Activated CD4-positive, alpha-beta T cell treated with anti-CD3 and anti-CD28 coated beads, Interleukin-2, amount 50 U/mL, for 1 hour (primary cell): ENCODE data around the gene PAPPA.

ENCODE experiments used
- DNase-seq: peaks from one replicate; pipeline ENCODE4 v3.0.0-alpha.2; 2020

The PAPPA gene

DNA sequence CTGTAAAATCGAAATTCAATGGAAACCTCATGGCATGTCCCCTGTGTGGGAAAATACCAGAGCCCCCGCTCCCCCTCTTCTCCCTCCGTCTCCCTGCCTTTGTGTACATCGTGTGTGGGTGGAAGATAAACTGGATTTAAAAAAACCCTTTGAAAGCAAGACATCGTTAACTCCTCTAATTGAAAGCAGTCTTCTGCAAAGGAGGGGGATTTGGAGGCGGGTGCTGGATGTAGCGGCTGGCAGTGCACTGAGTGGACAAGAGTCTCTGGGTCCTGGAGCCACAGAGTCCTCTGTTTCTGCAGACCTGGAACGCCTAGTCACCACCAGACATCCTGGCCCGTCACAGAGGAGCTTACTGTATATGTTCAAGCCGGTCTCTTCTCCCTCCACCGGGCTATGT is 169.4 kb downstream of the PAPPA start:
- no peak for DNase-seq

DNA sequence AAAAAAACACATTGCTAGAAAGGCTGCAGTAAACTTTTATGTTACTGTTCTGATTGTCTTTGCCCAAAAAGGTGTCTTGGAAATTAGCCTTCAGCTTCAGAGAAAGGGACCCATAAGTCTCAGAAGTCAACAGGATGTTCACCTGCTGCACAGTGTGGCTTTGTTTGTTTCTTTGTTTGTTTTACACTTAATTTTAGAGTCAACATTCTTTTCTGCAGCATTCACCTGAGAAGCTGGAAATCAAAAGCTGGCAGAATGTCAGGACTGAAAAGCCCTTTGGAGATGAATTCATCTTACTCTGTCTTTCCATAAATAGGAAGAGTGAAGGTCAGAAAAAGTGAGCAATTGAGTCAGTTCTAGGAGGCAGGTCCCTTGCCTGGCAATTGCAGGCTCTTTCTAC is 170.0 kb downstream of the PAPPA start:
- no peak for DNase-seq

DNA sequence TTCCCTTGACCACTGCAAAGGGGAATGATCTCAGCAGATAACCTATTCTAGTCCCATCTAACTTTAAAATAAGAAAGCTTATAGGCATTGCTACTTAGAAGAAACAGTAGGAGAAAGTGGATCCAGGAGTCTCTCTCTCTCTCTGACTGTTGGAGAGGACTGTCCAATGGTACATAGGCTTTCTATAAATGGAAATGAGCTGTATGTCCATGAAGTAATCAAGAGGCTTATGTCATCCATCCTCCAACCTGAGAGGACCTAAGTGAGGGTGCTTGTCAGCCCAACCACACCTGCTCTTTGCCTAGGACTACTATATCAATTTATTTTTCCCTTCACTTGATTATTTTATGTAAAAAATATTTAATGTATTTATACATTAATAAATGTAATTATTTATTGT is 172.3 kb downstream of the PAPPA start:
- no peak for DNase-seq

DNA sequence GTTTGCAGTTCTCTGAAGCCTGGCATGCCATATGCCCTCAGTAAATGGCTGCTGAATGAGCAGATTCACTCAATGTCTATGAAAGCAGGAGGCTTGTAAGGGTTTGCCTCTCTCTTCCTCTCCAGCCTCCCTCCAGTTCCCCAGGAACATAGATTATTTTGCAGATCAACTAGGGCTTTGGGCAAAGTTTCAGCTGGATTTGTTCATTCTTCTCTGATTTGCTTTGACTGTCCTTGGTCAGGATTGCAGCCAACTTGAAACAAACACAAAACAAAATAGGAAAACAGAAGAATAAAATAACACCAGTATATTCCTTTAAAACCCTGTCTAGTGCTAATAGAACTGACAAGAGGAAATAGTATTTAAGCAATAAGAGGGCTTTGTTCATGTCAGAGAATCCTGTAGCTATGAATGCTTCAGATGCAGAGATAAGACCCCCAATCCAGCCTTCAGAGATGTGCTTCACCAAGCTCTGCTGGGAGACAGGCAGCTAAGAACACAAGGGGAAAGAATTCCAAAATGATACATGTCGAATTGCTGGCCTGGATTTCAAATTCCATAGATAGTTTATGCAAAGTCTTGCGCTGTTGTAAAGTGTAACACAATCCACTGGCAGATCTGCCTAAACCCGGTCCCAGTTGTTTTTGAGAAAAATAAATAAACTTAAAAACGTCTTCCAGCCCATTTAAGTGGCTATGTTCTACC is 174.3 kb downstream of the PAPPA start:
- no peak for DNase-seq

DNA sequence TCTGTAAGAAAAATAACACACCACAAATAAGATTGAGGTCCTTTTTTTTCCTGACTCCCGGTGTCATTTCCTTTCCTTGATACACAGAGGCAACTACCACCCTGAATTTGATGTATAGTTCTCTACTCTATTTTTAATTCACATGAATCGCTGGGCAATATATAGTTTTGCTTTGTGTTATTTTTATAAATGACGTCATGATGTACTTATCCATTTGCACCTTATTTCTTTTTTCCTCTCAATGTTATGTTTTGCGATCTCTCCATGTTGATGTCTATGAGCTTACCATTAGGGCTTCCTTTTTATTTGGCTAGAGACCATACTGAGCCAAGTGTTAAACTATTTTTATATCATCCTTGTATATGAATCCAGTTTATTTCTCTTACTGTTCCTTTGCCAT is 175.9 kb downstream of the PAPPA start:
- DNase-seq: no peak

DNA sequence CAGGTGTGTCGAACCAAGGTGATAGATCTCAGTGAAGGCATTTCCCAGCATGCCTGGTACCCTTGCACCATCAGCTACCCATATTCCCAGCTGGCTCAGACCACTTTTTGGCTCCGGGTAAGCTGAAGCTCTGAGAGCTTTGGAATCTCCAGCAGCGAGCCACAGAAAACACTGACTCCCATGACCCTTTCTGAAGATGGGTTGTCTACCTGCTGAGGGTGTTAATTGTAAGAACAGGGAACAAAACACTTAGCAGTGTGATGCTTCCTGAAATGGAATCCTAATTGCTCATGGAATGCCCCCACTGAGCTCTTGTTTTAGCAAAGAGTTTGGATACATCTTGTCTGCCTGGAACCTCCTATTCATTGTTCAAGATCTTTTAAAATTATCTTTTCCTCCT is 177.7 kb downstream of the PAPPA start:
- DNase-seq: no peak

DNA sequence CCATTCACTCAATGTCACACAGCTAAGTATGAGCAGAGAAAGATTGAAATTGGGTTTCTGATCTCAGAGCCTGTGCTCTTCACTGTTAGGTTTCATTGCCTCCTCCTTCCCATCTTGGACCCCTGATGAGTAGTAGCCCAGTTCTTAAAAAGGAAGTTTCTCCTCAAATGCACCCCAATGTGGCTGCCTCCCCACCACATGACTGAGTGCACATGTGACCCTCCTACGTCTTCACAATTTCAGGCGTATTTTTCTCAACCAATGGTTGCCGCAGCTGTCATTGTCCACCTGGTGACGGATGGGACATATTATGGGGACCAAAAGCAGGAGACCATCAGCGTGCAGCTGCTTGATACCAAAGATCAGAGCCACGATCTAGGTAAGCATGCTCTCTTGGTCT is 178.5 kb downstream of the PAPPA start:
- DNase-seq: no peak

DNA sequence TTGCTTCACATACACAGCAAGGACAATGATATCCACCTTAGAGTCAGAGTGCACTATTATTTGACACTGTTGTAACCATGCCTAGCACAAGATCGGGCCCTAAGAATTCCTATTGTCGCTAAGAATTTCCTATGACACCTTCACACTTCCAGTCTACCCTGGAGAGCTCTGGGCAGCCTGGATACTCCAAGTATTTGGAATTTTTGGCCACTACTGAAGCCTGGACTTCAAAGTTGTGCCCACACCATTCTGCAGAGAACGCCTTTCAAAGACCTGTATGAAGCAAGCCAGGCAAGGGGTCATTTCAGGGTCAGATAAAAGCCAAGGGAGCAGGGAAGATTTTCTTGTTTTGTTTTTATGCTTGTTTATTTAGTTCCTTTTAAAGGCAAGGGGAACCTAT is 179.7 kb downstream of the PAPPA start:
- no peak for DNase-seq

DNA sequence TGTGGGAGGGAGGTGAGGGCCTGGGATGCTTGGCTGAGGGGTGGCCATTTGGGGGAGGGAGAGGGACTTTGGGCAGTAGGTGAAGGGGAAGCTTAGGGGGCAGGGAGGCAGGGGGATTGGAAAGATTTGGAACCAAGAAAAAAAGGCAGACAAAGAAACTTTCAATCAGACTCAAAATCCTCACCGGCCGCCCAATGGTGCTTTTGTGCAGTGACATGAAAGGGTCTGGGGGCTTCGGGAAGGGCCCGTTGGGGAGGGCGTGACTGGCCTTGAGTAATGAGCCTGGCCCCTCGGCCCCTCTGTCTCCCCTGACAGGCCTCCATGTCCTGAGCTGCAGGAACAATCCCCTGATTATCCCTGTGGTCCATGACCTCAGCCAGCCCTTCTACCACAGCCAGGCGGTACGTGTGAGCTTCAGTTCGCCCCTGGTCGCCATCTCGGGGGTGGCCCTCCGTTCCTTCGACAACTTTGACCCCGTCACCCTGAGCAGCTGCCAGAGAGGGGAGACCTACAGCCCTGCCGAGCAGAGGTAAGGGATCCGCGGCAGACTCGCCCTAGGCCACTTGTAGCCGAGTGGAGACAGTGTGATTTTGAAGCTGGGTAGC is 181.1 kb downstream of the PAPPA start:
- no peak for DNase-seq

DNA sequence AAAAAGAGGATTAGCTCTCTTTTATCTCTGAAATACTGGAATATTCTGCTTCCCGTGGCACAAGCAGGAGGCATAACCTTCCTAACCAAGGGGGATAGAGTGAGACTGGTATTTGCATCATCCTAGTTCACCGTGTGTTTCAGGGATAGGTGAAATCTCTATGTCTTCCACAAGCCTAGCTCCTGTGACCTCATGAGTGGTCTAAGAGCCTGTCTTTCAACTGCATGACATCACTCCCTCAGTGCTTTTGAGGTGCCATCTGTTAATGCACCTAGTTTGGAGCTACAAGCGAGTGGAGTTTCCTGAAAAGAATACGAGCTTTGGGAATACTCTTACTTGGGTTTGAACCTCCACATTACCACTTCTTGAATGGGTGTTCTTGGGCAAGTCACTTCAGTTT is 181.8 kb downstream of the PAPPA start:
- no peak for DNase-seq

DNA sequence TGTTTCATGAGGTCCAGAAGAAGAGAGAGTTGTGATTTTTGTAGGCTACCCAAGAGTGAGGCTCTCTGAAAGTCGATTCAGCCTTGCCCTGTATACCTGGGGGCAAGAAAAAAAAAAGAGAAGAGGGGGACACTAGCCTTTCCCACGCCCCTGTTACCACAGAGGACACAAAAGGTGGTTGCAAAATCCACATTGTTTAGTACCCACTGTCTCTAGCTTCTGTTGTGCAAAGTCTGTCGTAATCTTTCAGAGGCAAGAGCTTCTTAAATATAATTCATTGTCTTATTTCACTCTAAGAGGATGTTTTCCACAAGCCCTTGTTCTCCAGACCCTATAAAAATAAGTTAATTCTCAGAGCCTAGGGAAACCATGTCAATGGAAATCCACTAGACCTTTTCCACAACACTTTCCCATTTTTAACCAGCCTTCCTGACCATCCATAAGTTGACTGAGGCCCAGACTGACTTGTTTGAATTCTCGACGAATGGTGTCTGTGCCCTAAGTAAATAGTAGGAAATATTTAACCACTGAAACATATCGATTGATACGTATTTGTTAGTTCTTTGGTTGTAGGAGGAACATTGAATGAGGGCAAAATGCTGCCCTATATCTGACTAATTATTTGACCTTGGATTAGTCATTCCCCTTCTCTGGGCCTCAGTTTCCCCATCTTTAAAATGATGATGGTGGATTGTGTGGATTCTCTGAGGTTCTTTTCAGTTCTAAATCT is 182.7 kb downstream of the PAPPA start:
- DNase-seq: no peak

DNA sequence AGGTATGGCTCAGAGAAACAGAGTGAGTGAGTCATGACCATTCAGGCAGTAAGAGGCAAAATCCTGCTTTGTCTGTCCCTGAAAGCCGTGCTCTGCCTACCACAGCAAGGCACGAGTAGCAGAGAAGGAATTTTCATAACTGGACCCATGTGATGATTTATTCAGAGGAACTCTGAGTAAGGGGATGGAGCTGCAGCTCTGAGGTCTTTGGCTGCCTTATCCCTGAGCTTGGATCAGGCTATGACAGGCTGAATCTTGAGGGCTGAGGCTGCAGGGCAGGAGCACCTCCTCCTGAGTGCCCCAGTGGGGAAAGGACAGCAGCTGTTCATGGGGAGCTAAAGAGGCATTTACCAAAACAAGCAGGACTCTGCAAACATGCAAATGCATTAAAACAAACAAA is 183.4 kb downstream of the PAPPA start:
- no peak for DNase-seq

DNA sequence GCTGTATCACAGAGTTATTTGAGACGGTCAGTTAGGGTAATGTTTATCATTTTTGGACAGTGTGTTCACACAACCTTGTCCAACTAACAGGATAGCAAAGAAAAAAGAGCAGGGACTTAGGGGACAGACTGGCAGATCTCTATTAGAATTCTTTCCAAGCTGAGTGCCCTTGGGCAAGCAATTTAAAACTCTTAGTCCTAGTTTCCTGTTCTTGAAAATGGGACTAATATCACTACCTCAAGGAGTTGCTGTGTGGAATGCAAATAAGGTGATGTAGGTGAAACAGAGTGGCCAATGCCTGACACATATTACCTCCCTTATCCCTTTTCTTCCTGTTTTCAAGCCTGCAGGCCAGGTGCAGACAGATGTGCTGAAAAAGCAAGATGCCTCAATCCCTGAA is 186.7 kb downstream of the PAPPA start:
- no peak for DNase-seq

DNA sequence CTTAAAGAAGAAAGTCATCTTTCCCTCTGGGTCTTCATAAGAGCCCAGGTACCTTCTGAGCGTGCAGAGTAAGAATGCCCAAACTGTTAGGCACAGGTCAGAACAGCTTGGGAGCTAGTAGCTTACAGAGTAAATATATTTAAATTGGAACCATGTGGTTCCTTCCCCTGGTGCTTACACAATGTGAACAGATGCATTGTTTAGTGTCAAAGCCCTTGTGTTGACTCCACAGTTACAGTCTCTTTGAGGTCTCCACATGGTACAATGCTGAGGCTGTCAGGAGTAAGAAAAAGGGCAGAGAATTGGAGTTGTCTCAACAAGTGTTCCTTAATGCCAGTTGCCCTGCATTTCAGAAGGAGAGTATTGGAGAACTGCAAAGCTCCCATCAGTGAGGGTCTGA is 188.5 kb downstream of the PAPPA start:
- DNase-seq: no peak

DNA sequence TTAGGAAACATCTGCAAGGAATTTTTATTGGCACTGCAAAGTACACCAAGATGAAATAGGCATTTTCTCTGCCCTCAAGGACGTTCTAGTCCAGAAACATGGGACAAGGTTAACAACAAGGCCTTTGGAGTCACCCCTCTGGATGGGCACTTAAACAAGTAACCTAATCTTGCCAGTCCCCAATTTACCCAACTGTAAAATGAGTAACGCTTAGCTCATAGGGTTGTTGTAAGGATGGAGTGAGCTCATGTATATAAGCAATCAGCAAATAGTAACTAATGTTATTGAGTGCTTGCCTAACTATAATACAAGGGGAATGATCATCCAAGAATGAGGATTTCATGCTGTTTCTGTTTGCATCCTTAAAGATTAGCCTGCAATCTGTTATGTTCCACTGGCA is 189.3 kb downstream of the PAPPA start:
- DNase-seq: no peak

DNA sequence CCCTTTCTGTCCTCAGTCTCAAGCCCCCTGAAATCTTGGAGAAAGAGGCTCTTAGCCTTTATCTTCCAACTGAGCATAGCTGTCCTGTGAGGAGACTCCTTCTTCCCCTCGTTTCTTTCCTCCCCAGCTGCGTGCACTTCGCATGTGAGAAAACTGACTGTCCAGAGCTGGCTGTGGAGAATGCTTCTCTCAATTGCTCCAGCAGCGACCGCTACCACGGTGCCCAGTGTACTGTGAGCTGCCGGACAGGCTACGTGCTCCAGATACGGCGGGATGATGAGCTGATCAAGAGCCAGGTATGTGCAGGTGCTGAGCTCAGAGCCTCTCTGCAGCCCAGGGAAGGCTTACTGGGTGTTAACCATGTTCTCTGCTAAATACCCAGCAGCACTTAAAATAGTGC is 190.8 kb downstream of the PAPPA start:
- DNase-seq: no peak

DNA sequence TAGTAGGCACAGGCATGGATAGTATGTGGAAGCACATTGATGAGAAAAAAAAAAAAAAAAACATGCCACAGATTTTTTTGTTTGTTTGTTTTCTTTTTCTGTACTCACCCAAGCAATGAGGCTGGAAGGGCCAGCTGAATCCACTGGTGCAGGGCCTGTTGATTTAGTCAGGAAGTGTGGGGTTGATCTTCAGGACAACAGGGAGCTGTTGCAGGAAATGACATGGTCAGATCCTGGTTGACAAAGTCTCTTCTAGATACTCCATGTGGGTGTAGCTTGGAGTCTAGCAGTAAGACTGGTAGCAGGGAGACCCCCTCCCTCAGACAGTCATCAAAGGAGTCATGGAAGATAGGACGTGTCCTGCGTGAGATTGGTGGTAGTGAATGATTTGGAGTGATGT is 191.8 kb downstream of the PAPPA start:
- DNase-seq: no peak

DNA sequence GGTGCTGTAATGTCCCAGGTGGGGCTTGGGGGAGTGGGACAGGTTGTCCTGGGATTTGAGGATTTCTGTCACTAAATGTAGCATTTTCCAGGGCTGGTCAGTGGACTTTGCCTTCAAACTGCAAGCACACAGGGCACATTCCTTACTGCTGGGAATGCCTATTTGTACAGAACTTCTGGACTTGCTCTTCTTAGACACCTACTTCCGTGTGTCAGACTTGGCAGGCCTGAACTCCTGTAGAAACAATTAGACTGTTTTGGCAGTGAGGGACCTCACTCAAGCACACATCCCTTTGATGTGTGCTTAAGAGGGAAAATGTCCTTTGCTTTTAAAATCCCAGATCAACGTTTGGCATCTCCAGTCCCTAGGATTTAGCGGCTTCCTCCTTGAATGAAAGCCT is 192.2 kb downstream of the PAPPA start:
- DNase-seq: no peak

DNA sequence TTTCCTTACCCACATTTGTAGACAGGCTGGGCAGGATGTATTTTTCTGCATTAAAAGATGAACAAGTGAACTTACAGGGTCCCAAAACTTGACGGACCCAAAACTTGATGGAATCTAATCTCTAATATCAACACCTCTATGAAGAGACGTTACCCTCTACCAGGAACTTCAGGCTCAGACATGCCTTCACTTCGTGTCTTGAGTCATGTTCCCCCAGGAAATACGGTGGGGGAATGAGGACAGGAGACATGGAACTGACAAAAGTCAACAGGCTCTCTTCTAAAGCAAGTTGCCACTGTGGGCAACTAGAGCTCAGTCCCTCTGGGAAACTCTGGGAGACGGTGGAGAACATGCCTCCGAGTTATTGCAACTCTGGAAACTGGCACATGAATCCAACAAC is 196.1 kb downstream of the PAPPA start:
- no peak for DNase-seq

DNA sequence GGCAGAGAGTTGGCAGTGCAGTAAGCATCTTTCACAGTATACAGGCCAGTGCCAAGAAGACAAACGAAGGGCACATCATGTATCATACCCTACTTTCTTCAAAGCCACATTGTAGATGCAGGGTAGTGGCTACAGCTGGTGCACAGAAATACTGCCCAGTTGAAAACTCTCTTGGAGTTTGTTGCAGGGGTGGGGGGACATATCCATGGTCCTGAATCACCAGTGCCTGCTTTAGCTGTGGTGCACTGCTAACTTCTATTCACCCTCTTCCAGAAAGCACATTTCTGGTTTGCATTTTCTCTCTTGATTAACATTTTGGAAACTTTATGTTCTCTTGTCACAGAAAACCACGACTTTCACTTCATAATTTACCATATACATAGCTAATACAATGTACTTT is 196.6 kb downstream of the PAPPA start:
- no peak for DNase-seq

DNA sequence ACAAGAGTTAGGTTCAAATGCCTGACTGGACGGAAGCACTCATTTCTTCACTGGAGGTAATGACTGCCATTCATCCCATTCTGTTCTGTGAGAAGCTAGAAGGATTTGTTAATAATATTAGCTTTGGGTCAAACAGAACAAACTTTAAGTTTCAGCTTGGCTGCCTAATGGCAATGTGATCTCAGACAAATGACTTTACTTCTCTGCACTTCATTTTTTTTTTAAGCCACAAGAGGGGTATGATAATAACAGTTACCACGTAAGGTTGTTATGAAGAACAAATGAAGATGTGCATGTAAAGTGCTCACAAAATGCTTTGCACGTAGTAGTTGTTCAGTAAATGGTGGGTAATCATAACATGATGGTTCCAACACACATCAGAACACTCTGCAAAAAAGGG is 199.4 kb downstream of the PAPPA start:
- no peak for DNase-seq

DNA sequence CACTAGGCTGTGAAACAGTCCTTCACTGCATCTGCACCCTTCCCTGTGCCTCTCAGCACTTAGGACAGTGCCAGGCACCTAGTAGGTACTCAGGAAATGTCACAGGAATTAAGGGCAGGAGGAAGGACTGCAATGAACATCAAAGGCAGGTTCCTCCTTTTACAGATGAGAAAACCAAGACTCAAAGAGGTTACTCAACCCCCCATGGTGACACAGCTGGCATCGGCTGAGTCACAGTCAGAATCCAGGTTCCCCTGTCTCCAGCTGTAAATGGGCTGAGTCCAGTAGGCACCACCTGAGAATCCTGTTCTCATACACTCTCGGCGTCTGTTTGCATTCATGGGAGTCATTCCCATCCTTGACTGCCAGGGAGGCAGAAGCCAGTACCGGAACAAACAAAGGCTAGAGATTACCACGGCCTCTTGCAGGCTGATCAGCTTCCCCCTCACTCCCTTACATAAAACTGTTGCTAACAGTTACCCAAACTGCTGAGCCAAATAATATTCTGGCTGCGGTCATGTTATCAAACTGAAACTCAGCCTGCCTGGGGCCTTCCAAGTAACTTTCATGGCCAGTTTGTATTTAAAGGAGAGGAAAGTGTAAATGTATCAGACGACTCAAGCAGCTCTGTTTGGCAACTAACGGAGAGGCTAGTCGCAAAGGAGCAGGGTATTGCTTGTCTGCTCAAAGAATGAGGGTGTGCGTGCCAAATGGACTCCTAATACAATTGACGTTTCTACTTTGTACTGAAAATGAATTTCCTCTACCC is 201.7 kb downstream of the PAPPA start:
- no peak for DNase-seq

DNA sequence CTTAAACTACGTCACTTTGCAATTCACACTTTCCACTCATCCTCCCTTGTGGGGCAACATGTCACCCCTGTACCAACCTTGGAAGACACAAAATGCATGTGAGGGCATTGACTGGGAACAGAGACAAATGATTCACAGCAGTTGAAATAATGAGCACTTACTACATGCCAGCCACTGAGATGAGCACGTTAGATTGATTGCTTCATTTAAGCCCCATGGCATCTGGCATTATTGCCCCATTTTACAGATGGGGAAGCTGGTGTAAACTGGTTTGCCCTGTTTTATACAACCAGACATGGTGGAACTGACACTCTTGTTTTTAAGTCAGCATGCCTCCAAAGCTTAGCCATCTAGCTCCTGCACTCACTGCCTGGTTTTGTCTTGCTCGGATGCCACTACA is 204.7 kb downstream of the PAPPA start:
- DNase-seq: no peak

DNA sequence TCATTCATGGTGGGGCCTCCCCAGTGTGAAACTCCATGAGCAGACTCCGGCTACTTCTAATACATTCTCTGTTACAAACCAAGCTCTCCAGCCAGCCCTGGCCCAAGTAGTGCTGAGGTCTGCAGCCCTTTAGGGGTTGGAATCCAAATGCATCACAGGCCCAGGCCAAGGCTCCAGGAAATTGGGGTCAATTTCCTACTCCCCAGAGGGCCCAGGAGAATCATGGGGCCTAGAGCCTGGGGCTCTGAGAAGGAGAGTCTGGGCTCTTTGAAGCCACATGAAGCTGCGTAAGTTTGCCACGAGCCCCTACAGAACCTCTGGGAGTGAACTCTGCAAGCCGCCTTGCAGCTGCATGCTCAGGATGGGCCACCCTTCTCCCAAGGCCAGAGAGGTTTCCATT is 206.4 kb downstream of the PAPPA start:
- DNase-seq: no peak
